ENCODE data around the gene SLC22A31. TPM values are rescaled to one million over a fixed set of nuclear protein-coding genes. Genes with fewer than 3 reads are reported as not detected.

The SLC22A31 gene
- total and polyA plus RNA-seq, 2 experiments from 2014 or later, result 2.1 to 13.8 TPM

DNA sequence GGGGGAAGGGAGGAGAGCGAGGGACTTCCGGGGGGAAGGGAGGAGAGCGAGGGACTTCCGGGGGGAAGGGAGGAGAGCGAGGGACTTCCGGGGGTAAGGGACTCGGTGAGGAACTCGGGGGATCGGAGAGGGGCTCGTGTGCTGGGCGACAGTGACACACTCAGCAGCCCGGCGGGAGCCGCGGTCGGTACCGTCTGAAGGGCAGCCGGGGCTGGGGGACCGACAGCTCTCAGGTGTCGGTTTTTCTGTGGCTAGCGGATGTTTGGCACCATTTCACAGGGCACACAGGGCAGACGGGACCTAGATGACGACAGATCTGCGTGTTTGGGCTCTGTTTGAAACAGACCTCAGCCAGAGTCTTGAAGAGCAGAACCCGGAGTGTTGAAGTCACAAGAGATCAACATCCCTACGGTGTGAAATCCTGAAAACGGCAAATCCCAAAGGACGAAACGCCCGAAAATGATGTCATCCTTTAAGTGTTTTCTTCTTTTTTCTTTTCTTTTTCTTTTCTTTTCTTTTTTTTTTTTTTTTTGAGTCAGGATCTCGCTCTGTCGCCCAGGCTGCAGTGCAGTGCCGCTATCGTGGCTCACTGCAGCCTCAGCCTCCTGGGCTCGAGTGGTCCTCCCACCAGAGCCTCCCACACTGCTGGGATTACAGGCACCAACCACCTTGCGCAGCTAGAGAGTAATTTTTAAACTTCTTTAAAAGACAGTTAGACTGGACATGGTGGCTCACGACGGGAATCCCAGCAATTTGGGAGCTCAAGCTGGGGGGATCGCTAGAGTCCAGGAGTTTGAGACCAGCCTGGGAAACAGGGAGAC is 41.1 kb upstream of the SLC22A31 start (continued):
- TF ChIP-seq, protein P1, sequence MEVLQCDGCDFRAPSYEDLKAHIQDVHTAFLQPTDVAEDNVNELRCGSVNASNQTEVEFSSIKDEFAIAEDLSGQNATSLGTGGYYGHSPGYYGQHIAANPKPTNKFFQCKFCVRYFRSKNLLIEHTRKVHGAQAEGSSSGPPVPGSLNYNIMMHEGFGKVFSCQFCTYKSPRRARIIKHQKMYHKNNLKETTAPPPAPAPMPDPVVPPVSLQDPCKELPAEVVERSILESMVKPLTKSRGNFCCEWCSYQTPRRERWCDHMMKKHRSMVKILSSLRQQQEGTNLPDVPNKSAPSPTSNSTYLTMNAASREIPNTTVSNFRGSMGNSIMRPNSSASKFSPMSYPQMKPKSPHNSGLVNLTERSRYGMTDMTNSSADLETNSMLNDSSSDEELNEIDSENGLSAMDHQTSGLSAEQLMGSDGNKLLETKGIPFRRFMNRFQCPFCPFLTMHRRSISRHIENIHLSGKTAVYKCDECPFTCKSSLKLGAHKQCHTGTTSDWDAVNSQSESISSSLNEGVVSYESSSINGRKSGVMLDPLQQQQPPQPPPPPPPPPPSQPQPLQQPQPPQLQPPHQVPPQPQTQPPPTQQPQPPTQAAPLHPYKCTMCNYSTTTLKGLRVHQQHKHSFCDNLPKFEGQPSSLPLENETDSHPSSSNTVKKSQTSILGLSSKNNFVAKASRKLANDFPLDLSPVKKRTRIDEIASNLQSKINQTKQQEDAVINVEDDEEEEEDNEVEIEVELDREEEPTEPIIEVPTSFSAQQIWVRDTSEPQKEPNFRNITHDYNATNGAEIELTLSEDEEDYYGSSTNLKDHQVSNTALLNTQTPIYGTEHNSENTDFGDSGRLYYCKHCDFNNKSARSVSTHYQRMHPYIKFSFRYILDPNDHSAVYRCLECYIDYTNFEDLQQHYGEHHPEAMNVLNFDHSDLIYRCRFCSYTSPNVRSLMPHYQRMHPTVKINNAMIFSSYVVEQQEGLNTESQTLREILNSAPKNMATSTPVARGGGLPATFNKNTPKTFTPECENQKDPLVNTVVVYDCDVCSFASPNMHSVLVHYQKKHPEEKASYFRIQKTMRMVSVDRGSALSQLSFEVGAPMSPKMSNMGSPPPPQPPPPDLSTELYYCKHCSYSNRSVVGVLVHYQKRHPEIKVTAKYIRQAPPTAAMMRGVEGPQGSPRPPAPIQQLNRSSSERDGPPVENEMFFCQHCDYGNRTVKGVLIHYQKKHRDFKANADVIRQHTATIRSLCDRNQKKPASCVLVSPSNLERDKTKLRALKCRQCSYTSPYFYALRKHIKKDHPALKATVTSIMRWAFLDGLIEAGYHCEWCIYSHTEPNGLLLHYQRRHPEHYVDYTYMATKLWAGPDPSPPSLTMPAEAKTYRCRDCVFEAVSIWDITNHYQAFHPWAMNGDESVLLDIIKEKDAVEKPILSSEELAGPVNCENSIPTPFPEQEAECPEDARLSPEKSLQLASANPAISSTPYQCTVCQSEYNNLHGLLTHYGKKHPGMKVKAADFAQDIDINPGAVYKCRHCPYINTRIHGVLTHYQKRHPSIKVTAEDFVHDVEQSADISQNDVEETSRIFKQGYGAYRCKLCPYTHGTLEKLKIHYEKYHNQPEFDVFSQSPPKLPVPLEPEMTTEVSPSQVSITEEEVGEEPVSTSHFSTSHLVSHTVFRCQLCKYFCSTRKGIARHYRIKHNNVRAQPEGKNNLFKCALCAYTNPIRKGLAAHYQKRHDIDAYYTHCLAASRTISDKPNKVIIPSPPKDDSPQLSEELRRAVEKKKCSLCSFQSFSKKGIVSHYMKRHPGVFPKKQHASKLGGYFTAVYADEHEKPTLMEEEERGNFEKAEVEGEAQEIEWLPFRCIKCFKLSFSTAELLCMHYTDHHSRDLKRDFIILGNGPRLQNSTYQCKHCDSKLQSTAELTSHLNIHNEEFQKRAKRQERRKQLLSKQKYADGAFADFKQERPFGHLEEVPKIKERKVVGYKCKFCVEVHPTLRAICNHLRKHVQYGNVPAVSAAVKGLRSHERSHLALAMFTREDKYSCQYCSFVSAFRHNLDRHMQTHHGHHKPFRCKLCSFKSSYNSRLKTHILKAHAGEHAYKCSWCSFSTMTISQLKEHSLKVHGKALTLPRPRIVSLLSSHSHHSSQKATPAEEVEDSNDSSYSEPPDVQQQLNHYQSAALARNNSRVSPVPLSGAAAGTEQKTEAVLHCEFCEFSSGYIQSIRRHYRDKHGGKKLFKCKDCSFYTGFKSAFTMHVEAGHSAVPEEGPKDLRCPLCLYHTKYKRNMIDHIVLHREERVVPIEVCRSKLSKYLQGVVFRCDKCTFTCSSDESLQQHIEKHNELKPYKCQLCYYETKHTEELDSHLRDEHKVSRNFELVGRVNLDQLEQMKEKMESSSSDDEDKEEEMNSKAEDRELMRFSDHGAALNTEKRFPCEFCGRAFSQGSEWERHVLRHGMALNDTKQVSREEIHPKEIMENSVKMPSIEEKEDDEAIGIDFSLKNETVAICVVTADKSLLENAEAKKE (CRISPR knock-in tag; IDR thresholded peaks at IDR 0.05), result no peak
- TF ChIP-seq, protein P2, sequence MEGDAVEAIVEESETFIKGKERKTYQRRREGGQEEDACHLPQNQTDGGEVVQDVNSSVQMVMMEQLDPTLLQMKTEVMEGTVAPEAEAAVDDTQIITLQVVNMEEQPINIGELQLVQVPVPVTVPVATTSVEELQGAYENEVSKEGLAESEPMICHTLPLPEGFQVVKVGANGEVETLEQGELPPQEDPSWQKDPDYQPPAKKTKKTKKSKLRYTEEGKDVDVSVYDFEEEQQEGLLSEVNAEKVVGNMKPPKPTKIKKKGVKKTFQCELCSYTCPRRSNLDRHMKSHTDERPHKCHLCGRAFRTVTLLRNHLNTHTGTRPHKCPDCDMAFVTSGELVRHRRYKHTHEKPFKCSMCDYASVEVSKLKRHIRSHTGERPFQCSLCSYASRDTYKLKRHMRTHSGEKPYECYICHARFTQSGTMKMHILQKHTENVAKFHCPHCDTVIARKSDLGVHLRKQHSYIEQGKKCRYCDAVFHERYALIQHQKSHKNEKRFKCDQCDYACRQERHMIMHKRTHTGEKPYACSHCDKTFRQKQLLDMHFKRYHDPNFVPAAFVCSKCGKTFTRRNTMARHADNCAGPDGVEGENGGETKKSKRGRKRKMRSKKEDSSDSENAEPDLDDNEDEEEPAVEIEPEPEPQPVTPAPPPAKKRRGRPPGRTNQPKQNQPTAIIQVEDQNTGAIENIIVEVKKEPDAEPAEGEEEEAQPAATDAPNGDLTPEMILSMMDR (conservative IDR thresholded peaks at IDR 0.05; ENCODE audit: low read depth in 2 of 2), result no peak
- TF ChIP-seq NANOG (IDR thresholded peaks at IDR 0.05; ENCODE audit: borderline replicate concordance), result no peak
- peak; percentile 49; the same call in 1 of the 2 replicates for TF ChIP-seq CREB1 (CRISPR knock-in tag; IDR thresholded peaks at IDR 0.05; ENCODE audit: low read depth)

DNA sequence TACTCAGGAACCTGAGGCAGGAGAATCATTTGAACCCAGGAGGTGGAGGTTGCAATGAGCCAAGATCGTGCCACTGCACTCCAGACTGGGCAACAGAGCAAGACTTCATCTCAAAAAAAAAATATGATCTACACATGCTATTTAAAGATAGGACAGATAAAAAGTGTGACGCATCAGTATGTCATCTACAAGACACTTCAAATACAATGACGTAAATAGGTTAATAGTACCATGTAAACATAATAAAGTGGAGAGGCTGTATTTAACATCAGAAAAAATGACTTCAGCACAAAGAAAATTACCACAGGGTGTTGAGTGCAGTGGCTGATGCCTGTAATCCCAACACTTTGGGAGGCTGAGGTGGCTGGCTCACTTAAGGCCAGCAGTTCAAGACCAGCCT is 37.4 kb upstream of the SLC22A31 start:
- H3K9me2 ChIP-seq (ENCODE audit: insufficient read depth), result peaks cover 5% of the 10 kb centered on the region; the same call in 1 of the 2 replicates
- H3K79me2 ChIP-seq (replicated peaks; ENCODE audit: insufficient read depth), result no peaks in the 10 kb centered on the region
- 0 out of 2 replicates have a peak, but pooled peaks cover 2% of the 10 kb centered on the region for H4K20me1 ChIP-seq (replicated peaks; ENCODE audit: insufficient read depth)
- no peaks in the 10 kb centered on the region for H3K27me3 ChIP-seq (ENCODE audit: insufficient read depth)
- H3K4me3 Mint-ChIP-seq, result no peak overlapping the region
- H3F3A ChIP-seq (replicated peaks; ENCODE audit: low read depth), result peaks cover 5% of the 10 kb centered on the region
- peaks cover 40% of the 10 kb centered on the region for H3K9me3 Mint-ChIP-seq
- H3K4me3 ChIP-seq, result no peak overlapping the region
- H3K4me1 ChIP-seq (ENCODE audit: insufficient read depth), result no peaks in the 10 kb centered on the region; the same call in 1 of the 2 replicates
- H2AFZ ChIP-seq, result no peak overlapping the region
- peaks cover 3% of the 10 kb centered on the region; the same call in 1 of the 3 replicates for H3K4me1 Mint-ChIP-seq
- peaks cover 15% of the 10 kb centered on the region for H3K27me3 Mint-ChIP-seq (ENCODE audit: insufficient read depth, low read depth, poor library complexity)
- DNase-seq (ENCODE audit: low spot score) (no peak), ATAC-seq (no peak)
- no peak overlapping the region for H3K27ac ChIP-seq (ENCODE audit: low read depth)
- H3K36me3 ChIP-seq (ENCODE audit: insufficient read depth), result peaks cover 7% of the 10 kb centered on the region; the same call in 1 of the 2 replicates
- no peak overlapping the region for H3K27ac Mint-ChIP-seq
- peaks cover 35% of the 10 kb centered on the region for H3K36me3 Mint-ChIP-seq (ENCODE audit: low read depth)
- H3K4me2 ChIP-seq, result no peak overlapping the region
- no peak for TF ChIP-seq NANOG (IDR thresholded peaks at IDR 0.05; ENCODE audit: borderline replicate concordance)
- TF ChIP-seq, protein P3, sequence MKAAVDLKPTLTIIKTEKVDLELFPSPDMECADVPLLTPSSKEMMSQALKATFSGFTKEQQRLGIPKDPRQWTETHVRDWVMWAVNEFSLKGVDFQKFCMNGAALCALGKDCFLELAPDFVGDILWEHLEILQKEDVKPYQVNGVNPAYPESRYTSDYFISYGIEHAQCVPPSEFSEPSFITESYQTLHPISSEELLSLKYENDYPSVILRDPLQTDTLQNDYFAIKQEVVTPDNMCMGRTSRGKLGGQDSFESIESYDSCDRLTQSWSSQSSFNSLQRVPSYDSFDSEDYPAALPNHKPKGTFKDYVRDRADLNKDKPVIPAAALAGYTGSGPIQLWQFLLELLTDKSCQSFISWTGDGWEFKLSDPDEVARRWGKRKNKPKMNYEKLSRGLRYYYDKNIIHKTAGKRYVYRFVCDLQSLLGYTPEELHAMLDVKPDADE (IDR thresholded peaks at IDR 0.05), result no peak
- no peak for TF ChIP-seq EZH2phosphoT487 (IDR thresholded peaks at IDR 0.05; ENCODE audit: unreplicated experiment)
- TF ChIP-seq, protein P2 (conservative IDR thresholded peaks at IDR 0.05; ENCODE audit: low read depth in 2 of 2), result no peak
- TF ChIP-seq EZH2 (IDR thresholded peaks at IDR 0.05; ENCODE audit: low read depth, unreplicated experiment), result no peak
- no peak for TF ChIP-seq ZNF331 (CRISPR knock-in tag; IDR thresholded peaks at IDR 0.05; ENCODE audit: low read depth)
- TF ChIP-seq JUNB (IDR thresholded peaks at IDR 0.05; ENCODE audit: unreplicated experiment), result no peak
- TF ChIP-seq CREB1 (CRISPR knock-in tag; IDR thresholded peaks at IDR 0.05; ENCODE audit: low read depth), result no peak
- TF ChIP-seq POLR2AphosphoS5 (IDR thresholded peaks at IDR 0.05; ENCODE audit: low read depth), result no peak

Measured in GM23338 (cell line).